HG03280 (cell line): ENCODE results near the gene NFKBIA.
A peak's percentile ranks its signal among the peaks of the same experiment; 100 is the strongest.
"Not testable (repeated sequence)": the region's sequence is repeated elsewhere in the genome, so short reads cannot be mapped to it uniquely, and the experiment has no call there.

Experiments
- ATAC-seq: cut with Tn5 transposase; IDR thresholded peaks from one replicate; pipeline ENCODE4 v1.9.1; 2021; ENCODE audit warnings: mild to moderate bottlenecking, moderate library complexity; ENCODE audit not compliant: unreplicated experiment

Gene NFKBIA

DNA sequence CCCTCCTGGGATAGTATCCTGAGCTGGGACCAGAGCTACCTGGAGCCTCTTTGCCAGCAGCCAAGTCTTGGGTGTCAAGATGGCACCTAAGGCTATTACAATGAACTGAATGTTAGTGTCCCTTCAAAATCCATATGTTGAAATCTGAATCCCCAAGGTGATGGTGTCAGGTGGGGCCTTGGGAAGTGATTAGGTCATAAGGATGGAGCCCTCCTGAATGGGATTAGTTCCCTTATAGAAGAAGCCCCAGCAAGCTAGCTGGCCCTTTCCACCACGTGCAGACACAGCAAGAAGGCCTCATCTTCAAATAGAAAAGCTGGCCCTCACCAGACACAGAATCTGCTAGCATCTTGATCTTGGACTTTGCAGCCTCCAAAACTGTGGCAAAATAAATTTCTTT lies 12.4 kb downstream of the NFKBIA start:
- ATAC-seq: no peak

DNA sequence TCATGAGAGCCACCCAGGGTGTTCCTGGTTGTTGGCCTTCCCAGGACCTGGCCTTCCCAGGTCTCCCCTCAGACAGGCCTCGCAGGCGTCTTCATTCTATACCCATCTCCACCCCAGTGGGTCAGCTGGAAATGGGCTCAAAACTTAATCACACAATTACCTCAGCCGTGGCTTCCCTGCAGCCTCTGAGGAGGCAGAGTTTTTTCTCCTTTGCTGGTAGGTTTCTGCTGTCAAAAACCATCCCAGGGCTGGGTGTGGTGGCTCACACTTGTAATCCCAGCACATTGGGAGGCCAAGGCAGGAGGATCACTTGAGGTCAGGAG lies 13.2 kb downstream of the NFKBIA start:
- no peak for ATAC-seq

GRCh38 chr14:35390577-35391387 lies 13.8 kb downstream of the NFKBIA start:
- peak; percentile 50 for ATAC-seq

DNA sequence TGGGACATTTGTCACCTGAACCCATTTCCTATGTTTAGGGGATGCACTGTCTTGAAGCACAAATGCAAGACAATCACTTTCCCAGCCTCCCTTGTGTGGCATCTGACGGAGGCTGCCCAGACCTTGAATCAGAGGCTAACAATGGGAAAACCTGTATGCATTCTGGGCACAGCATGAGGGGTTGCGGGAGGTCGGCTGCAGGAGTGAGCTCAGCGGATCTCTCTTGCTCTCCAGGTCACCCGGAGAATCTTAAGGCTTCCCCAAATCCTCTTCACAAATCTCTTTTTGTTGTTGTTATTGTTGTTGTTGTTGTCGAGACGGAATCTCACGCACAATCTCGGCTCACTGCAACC lies 15.3 kb downstream of the NFKBIA start:
- ATAC-seq: no peak

DNA sequence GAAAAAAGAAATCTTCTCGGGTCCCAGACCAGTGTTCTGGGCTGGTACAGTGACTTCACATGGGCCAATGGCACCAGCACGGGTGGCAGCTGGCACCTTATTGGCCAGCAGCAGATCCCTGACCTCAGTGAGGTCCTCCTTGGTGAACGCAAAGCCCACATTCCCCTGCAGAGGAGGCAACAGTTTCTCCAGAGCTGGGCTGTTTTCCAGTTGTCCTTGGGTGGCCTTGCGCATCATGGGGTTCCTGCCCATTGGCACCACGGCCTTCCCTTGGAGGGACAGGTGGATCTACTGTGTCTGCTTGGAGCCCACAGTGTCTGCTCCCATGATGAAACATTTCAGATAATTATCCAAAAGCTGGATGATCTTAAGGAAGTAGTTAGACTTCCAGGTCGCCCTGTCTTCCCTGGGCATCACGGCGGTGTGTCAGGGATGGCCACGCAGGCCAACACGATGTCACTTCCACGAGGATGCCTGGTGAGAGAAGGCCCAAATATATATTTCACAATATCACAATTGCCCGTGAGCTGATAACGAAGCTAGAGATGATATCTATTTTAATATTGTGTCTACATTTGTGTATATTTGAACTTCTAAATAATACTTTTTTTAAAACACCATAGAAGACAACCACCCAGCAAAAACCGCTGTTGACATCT lies 15.8 kb downstream of the NFKBIA start:
- ATAC-seq: no peak

GRCh38 chr14:35387713-35388579 lies 16.6 kb downstream of the NFKBIA start:
- no peak for ATAC-seq

DNA sequence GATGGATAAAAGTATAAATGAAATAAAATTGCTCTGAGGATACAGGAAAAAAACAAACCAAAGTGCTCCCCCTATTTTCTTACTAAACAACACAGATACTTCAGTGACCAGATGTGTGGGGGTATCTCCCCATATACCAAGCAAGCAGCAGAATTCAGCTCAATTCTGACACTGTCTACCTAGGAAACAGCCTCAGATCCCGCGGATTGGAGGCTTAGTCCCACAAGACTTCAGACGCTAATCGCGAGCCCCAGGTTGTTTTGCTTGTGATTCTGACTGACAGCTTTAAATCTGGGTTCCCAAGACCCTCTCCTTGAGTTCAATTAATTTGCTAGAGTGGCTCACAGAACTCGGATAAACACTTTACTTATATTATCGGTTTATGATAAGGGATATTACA lies 17.3 kb downstream of the NFKBIA start:
- no peak for ATAC-seq

GRCh38 chr14:35386673-35387125 lies 17.9 kb downstream of the NFKBIA start:
- ATAC-seq: no peak

DNA sequence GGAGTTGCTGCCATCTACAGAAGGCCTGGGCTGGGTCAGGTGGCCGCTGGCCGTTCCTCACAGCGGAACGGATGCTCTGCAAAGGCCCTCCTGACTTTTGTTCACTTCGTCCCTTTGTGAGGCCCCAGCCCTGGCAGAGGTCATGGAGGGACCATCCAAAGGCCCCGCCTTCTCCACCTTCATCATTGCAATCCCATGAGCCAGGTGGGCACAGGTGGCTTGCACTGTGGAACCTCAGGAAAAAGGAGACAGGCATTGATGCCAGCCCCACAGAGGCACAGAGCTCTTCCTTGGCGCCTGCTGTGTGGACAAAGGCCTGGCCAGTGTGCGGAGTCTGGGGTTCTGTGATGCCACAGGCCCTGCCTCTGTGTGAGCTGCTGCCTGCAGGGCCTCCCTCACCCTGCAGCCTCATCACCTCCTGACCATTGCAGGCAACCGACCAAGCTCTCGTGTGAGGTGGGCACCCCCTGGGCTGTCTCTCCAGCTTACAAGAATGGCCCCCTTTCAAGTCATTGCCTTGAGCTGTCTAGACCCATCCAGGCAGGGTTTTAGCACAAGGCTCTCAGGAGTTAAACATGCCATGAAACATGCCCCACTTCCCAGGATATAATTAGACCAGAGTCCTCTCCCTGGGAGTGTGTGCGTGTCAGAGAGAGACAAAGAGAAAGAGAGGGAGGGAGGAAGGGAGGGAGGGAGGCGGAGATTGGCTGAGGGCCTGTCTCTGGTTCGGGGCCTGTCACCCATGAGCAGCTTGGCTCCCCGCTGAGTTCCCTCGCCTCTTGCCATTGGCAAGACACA lies 19.3 kb downstream of the NFKBIA start:
- no peak for ATAC-seq

- ATAC-seq: no peak
These were observed 20.0 kb downstream of the NFKBIA start for GRCh38 chr14:35384455-35385041.

- ATAC-seq: no peak
These were observed 20.7 kb downstream of the NFKBIA start for GRCh38 chr14:35383569-35384454.

- no peak for ATAC-seq
These were observed 23.8 kb downstream of the NFKBIA start for GRCh38 chr14:35380794-35381193.

- ATAC-seq: not testable (repeated sequence)
These were observed 25.2 kb downstream of the NFKBIA start for GRCh38 chr14:35379234-35379933.

DNA sequence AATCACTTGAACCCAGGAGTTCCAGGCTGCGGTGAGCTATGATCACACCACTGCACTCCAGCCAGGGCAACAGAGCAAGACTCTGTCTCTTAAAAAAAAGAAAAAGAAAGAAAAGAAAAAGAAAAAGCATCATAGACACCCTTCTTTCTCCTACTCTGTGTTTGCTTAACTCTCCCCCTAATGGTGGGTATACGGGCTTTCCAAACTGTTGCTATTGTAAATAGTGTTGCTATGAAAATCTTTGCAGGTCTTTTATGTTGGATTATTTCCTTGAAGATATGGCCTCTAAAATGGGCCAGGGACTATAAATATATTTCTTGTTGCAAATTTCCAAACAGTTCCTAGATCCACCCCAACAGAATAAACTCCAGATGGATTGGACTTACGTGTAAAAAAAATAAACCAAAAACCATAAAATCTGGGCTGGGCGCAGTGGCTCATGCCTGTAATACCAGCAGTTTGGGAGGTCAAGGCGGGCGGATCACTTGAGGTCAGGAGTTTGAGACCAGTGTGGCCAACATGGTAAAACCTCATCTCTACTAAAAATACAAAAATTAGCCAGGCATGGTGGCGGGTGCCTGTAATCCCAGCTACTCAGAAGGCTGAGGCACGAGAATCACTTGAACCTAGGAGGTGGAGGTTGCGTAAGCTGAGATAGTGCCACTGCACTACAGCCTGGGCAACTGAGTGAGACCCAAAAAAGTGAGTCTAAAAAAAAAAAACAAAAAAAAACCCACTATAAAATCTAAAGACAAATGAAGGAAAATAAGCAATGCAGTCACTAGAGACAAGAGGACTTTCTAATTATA lies 25.9 kb downstream of the NFKBIA start:
- ATAC-seq: no peak

- no peak for ATAC-seq
These were observed 29.0 kb downstream of the NFKBIA start for GRCh38 chr14:35375558-35376025.

GRCh38 chr14:35374263-35374712 lies 30.3 kb downstream of the NFKBIA start:
- no peak for ATAC-seq

DNA sequence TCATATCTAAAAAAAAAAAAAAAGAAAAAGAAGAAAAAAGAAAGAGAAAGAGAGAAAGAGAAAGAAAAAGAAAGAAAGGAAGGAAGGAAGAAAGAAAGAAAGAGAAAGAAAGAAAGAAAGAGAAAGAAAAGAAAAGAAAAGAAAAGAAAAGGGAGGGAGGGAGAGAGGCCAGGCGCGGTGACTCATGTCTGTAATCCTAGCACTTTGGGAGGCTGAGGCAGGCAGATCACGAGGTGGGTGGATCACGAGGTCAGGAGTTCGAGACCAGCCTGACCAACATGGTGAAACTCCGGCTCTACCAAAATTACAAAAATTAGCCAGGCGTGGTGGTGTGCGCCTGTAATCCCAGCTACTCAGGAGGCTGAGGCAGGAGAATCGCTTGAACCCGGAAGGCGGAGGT lies 31.3 kb downstream of the NFKBIA start:
- not testable (repeated sequence) for ATAC-seq

DNA sequence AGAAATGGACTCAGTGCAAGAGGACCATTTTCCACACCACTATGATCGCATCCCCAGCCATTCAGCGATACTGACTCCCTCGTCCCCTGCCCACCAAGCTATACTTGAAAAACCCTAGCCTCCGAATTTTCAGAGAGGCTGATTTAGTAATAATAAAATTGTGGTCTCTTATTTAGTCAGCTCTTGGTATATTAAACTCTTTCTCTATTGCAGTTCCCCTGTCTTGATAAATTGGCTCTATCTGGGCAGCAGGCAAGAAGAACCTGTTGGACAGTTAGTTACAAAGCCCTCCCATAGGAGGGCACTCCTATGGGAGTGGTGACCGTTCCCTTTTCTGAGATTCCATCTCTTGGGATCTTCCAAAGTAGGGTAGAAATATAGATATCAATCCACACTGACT lies 33.6 kb downstream of the NFKBIA start:
- no peak for ATAC-seq
